GM18858 (cell line): ENCODE data around the gene NPHP4.
"Not testable (repeated sequence)": the region's sequence is repeated elsewhere in the genome, so short reads cannot be mapped to it uniquely, and the experiment has no call there.

Source experiments
- ATAC-seq: cut with Tn5 transposase; IDR thresholded peaks from one replicate; pipeline ENCODE4 v1.9.1; 2021; ENCODE audit not compliant: unreplicated experiment

Gene NPHP4

DNA sequence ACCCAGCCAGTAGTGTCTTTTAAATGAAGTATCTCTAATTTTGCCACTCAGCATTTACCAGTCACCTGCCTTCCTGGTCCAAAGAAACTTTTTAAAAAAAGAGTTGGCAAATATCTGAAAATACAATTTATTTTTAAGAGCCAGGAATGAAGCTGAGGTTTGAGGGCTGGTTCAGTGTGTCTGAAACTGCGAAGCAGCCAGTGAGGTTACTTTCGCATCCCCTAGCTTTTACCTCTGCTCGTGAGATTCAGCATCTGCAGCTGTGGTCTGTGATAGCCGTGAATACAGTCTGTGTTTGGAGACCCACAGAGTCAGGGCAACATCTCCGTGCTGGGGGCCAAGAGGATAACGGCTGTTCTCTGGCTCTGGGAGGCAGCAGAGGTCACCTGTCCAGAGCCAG, 32.2 kb upstream of the NPHP4 start:
- no peak for ATAC-seq

GRCh38 chr1:6023346-6023745, 31.1 kb upstream of the NPHP4 start:
- no peak for ATAC-seq

- ATAC-seq = no peak
Observed at GRCh38 chr1:6022193-6022592, 30.0 kb upstream of the NPHP4 start.

DNA sequence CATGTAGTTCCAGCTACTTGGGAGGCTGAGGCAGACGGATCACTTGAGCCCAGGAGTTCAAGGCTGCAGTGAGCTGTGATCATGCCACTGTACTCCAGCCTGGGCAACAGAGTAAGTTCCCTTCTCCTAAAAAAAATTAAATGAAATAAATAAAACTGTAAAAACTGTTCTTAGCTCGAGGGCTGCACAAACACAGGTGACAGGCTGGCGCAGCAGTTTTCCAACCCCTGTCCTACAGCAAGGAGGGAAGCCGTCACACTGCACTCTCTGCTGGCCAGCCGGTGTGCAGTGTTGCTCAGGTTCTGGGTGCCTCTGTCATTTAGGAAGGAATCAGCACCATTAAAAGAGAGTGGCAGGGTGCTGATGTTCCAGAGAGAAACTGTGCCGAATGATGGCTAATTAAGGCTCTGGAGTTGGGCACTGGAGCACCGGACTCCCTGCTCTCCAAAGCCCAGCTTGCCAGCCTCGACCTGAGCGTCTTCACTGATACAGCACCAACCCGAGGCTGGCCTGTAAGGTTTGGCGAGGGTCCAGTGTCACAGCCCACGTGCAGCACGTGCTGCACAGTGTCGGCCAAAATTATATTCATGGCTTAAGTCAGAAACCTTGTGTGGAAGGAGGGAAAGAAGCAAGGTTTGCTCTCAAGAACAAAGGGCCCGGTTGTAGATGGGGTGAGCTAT, 27.1 kb upstream of the NPHP4 start:
- no peak for ATAC-seq

- ATAC-seq = not testable (repeated sequence)
Observed at GRCh38 chr1:6017654-6018053, 25.4 kb upstream of the NPHP4 start.

GRCh38 chr1:6016191-6016865, 24.1 kb upstream of the NPHP4 start:
- ATAC-seq = no peak

DNA sequence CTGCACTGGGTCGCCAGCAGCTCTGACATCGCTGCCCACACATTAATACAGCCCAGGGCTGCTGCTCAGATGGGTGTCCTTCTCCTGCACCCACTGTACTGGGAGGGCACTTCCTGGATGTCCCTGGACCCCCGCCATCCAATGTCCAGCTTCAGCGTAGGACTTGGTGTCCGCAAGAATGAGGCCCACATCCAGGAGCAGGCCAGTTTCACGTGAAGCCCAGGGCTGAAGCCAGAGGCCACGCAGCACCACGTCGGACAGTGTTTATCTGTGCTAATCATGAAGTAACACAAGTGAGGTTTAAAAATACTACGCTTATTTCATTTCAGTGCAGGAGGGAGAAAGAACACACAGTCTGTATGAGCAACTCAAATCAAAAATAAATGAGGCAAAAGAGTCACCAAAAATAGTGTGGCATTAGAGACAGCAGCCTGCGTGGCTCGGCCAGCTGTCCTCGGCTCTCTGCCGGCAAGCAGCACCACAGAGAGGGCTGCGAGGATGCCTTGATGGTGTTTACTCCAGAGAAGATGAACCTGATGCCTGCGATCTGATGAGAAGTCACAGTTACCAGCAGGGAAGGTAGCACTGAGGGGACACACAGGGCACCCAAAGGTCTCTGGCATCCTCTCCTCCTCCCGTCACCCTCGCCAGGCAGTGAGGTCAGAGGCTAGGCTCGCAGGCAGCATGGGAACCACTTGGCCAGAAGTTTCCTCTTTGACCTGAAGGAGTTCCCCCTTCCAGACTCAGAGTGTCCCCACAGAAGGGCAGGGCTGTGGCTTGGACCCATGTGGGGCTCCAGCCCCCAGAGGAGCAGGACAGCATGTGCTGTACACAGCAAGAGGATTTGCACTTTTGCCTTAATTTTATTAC, 22.1 kb upstream of the NPHP4 start:
- ATAC-seq = no peak

DNA sequence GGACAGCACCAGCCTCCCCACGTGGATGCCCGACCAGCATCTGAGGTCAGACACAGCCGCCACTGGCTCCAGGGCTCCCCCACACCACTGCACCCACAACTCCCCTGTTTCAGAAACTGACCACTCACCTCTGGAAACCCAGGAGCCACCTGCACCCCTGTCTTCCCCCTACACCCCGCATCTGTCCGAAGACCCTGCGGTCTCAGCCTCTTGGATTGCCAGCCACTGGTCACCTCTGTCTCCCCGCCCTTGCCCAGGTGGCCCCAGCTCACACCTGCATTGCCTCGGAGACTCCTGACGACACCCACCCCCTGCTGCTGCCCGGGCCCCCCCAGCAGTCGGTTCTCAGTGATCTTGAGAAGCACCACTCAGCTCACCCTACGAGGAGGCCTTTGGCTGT, 21.3 kb upstream of the NPHP4 start:
- ATAC-seq = no peak

- no peak for ATAC-seq
Observed at GRCh38 chr1:6012529-6013318, 20.5 kb upstream of the NPHP4 start.

- no peak for ATAC-seq
Observed at GRCh38 chr1:6011946-6012258, 19.7 kb upstream of the NPHP4 start.

DNA sequence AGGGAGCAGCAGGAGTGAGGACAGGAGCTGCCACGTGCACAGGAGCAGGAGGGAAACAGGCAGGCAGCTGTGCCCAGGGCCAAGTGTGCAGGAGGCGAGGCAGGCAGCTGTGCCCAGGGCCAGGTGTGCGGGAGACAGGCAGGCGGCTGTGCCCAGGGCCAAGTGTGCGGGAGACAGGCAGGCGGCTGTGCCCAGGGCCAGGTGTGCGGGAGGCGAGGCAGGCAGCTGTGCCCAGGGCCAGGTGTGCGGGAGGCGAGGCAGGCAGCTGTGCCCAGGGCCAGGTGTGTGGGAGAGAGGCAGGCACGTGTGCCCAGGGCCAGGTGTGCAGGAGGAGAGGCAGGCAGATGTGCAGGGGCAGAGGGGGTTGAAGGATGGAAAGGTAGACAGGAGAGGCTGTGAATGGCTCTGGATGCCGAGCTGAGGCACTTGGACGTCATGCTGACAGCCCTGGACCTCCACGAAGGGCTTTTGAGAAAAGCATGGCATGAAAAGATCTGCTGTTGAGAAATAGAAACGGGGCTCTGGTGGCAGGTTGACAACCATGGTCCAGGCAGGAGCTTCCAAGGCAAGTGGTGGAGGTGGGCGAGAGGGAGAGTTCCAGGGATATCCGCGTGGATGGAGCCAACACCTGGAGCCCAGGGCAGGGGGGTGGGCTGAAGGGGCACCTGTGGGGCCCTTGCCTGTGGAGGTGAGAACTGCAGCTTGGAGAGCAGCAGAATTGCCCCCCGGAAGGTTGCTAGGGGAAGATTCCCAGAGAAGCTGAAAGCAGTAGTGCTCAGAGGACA, 19.1 kb upstream of the NPHP4 start:
- ATAC-seq = no peak

- no peak for ATAC-seq
Observed at GRCh38 chr1:6010554-6010953, 18.3 kb upstream of the NPHP4 start.

- ATAC-seq = no peak
Observed at GRCh38 chr1:6009120-6010040, 17.2 kb upstream of the NPHP4 start.

- ATAC-seq = no peak
Observed at GRCh38 chr1:6008696-6009095, 16.5 kb upstream of the NPHP4 start.

DNA sequence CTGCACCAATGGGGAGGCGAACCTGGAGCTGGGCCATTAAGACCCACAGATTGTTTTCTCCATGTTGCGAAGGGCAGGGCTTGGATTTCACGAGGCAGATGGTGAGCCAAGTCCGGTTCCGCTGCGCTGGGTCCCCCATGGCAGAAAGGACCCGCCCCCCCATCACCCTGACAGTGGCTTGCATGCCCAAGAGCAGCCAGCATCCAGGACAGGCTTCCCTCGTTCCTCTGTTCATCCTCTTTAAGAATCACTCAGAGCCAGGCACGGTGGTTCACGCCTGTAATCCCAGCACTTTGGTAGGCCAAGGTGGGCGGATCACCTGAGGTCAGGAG, 15.8 kb upstream of the NPHP4 start:
- no peak for ATAC-seq

GRCh38 chr1:6007318-6008083, 15.3 kb upstream of the NPHP4 start:
- no peak for ATAC-seq

GRCh38 chr1:6006882-6007281, 14.7 kb upstream of the NPHP4 start:
- no peak for ATAC-seq

GRCh38 chr1:6005276-6005917, 13.2 kb upstream of the NPHP4 start:
- ATAC-seq = no peak
